Loucy (cell line): ENCODE results near the gene SCN3A.

Experiments used
- CTCF ChIP-seq: fragments of 200-600 bp; sonication (generic); conservative IDR thresholded peaks from 2 replicates; pipeline ENCODE4 v1.5.1; 2014; ENCODE audit warnings: mild to moderate bottlenecking, antibody characterized with exemption, low read length
- EZH2phosphoT487 ChIP-seq: fragments of 200-600 bp; IDR thresholded peaks from 2 replicates; pipeline ENCODE4 v1.6.1; 2018; ENCODE audit warnings: antibody characterized with exemption, mild to moderate bottlenecking, moderate library complexity, borderline replicate concordance

- TF ChIP-seq CTCF (no peak), EZH2phosphoT487 (no peak)
These were observed 21.8 kb downstream of the SCN3A start for GRCh38 chr2:165182029-165182428.
